GM18873 (cell line): ENCODE measurements around the gene ATP4A.

Experiments used
- ATAC-seq: cut with Tn5 transposase; IDR thresholded peaks from one replicate; pipeline ENCODE4 v1.9.1; 2021; ENCODE audit warnings: mild to moderate bottlenecking, moderate library complexity, moderate number of reproducible peaks; ENCODE audit not compliant: unreplicated experiment, low FRiP score

ATP4A gene

GRCh38 chr19:35508129-35508528, 55.3 kb downstream of the ATP4A start:
- no peak for ATAC-seq

- ATAC-seq = no peak
These were observed 55.9 kb downstream of the ATP4A start for GRCh38 chr19:35507561-35507960.

- no peak for ATAC-seq
These were observed 57.4 kb downstream of the ATP4A start for GRCh38 chr19:35506011-35506410.

GRCh38 chr19:35502751-35503150, 60.7 kb downstream of the ATP4A start:
- ATAC-seq = no peak

- no peak for ATAC-seq
These were observed 61.8 kb downstream of the ATP4A start for GRCh38 chr19:35501684-35502083.

- ATAC-seq = no peak
These were observed 62.8 kb downstream of the ATP4A start for GRCh38 chr19:35500611-35501010.
